HepG2 (cell line): ENCODE data around the gene BFAR. TPM values are rescaled to one million over a fixed set of nuclear protein-coding genes. Genes with fewer than 3 reads are reported as not detected.

Experiments
- ATAC-seq: fragments of 200-7000 bp; cut with Tn5 transposase; 3 replicates; pipeline ENCODE4 v1.9.1; 2020; ENCODE audit warnings: mild to moderate bottlenecking, moderate library complexity
- BruUV-seq: library from RNA; stranded (reverse); fragments of 400-500 nt; replicated peaks from 2 replicates; lab custom pipeline; 2021; lab: Mats Ljungman, UMichigan
- CTCF ChIA-PET: fragments of 300-600 bp; formaldehyde crosslinking; extraction: SDS; loops from one replicate; lab custom pipeline; 2021; ENCODE audit warnings: low total read pairs, inconsistent platforms, low intra/inter-chr PET ratio; lab: Yijun Ruan, JAX
- POLR2A ChIA-PET: fragments of 350-600 bp; sonication (Branson Sonifier 250); formaldehyde crosslinking; loops from one replicate; lab custom pipeline; 2020; ENCODE audit warnings: antibody characterized with exemption, inconsistent platforms; lab: Yijun Ruan, JAX
- DNase-seq: peaks from one replicate; pipeline ENCODE4 v3.0.0-alpha.2; 2015; ENCODE audit warnings: low spot score
- FAIRE-seq: peaks from 3 replicates; lab custom pipeline; 2011; peaks lifted over from hg19 to GRCh38; lab: Jason Lieb, UNC
- H2AFZ ChIP-seq: one replicate; pipeline ENCODE4 v1.6.1; 2011; ENCODE audit warnings: low read length, inconsistent platforms
- H3K27ac ChIP-seq: fragments of 300-600 bp; 3 replicates; pipeline ENCODE4 v1.8.0; 2011; ENCODE audit warnings: mixed run types, mild to moderate bottlenecking, mixed read lengths, low read length, inconsistent platforms; ENCODE audit not compliant: insufficient read depth; ENCODE audit errors: extremely low read length
- H3K27me3 ChIP-seq, 2 experiments: fragments of 200-600 bp in 1 of 2; 2 replicates in 1 of 2; 3 replicates in 1 of 2; pipeline versions ENCODE4 v1.6.0 to v1.8.0; 2011; ENCODE audit warnings: low read length in 2 of 2, mild to moderate bottlenecking in 2 of 2, moderate library complexity in 2 of 2, inconsistent platforms in 1 of 2; ENCODE audit not compliant: insufficient read depth in 2 of 2, control insufficient read depth in 1 of 2
- H3K36me3 ChIP-seq, 2 experiments: fragments of 200-600 bp in 1 of 2; replicated peaks in 1 of 2; 2 replicates in 1 of 2; 3 replicates in 1 of 2; pipeline versions ENCODE4 v1.5.1 to v1.8.0; 2011; ENCODE audit warnings: low read length in 2 of 2, inconsistent platforms in 1 of 2; ENCODE audit not compliant: insufficient read depth in 2 of 2, control insufficient read depth in 1 of 2
- H3K4me1 ChIP-seq: 2 replicates; pipeline ENCODE4 v1.5.1; 2012; ENCODE audit warnings: low read length, inconsistent platforms; ENCODE audit not compliant: insufficient read depth
- H3K4me2 ChIP-seq: 2 replicates; pipeline ENCODE4 v1.6.0; 2011; ENCODE audit warnings: low read depth, low read length, inconsistent platforms
- H3K4me3 ChIP-seq, 3 experiments: fragments of 200-600 bp in 1 of 3; sonication (generic), shearing (Covaris generic) in 1 of 3; replicated peaks in 1 of 3; 2 replicates each; pipeline ENCODE4 v1.5.1; 2011 to 2016; ENCODE audit warnings: low read length in 3 of 3, inconsistent platforms in 2 of 3, low read depth in 2 of 3, mild to moderate bottlenecking in 2 of 3, control low read depth in 1 of 3, mixed read lengths in 1 of 3; ENCODE audit not compliant: insufficient read depth in 1 of 3
- H3K79me2 ChIP-seq: one replicate; pipeline ENCODE4 v1.6.1; 2011; ENCODE audit warnings: low read length, inconsistent platforms; ENCODE audit not compliant: insufficient read depth
- H3K9ac ChIP-seq: 2 replicates; pipeline ENCODE4 v1.6.0; 2011; ENCODE audit warnings: mild to moderate bottlenecking, low read depth, low read length, inconsistent platforms; ENCODE audit not compliant: insufficient read depth
- H3K9me3 ChIP-seq: 2 replicates; pipeline ENCODE4 v1.5.1; 2012; ENCODE audit warnings: mild to moderate bottlenecking, low read length
- H4K20me1 ChIP-seq: 2 replicates; pipeline ENCODE4 v1.6.0; 2011; ENCODE audit warnings: inconsistent platforms, mild to moderate bottlenecking, low read length, moderate library complexity; ENCODE audit not compliant: insufficient read depth
- AGO1 ChIP-seq: fragments of 200-400 bp; formaldehyde crosslinking; IDR thresholded peaks from 2 replicates; pipeline ENCODE4 v1.6.1; 2017; ENCODE audit warnings: mild to moderate bottlenecking, low read depth, low read length, moderate library complexity; ENCODE audit not compliant: poor library complexity, severe bottlenecking
- CCAR2 ChIP-seq: fragments of 200-400 bp; formaldehyde crosslinking; optimal IDR thresholded peaks from 2 replicates; pipeline ENCODE3; 2018; ENCODE audit warnings: low read depth, mild to moderate bottlenecking, low read length, moderate library complexity
- HMG20B ChIP-seq: conservative IDR thresholded peaks from 2 replicates; pipeline ENCODE4 v1.6.1; 2016; ENCODE audit warnings: missing genetic modification reagents, missing compliant biosample characterization
- KDM3A ChIP-seq: IDR thresholded peaks from 2 replicates; pipeline ENCODE4 v1.6.1; 2018; ENCODE audit warnings: low read depth, missing compliant biosample characterization
- KLF9 ChIP-seq: IDR thresholded peaks from 2 replicates; pipeline ENCODE4 v1.6.1; 2016; ENCODE audit warnings: low read depth
- PAF1 ChIP-seq: IDR thresholded peaks from 2 replicates; pipeline ENCODE4 v1.6.1; 2016; ENCODE audit warnings: missing genetic modification reagents, missing compliant biosample characterization
- SCMH1 ChIP-seq: sonication (generic); formaldehyde crosslinking; IDR thresholded peaks from 2 replicates; pipeline ENCODE4 v1.9.0; 2021; ENCODE audit warnings: missing genetic modification reagents, mild to moderate bottlenecking, borderline replicate concordance
- TGIF2 ChIP-seq: IDR thresholded peaks from 2 replicates; pipeline ENCODE4 v1.6.1; 2016; ENCODE audit warnings: control low read depth, missing compliant biosample characterization
- TSC22D2 ChIP-seq: sonication (generic); formaldehyde crosslinking; IDR thresholded peaks from 2 replicates; pipeline ENCODE4 v1.5.1; 2020; ENCODE audit warnings: missing genetic modification reagents, mild to moderate bottlenecking, borderline replicate concordance
- XRCC5 ChIP-seq: fragments of 200-400 bp; formaldehyde crosslinking; optimal IDR thresholded peaks from 2 replicates; pipeline ENCODE3; 2017; ENCODE audit warnings: mild to moderate bottlenecking, low read length
- ZNF143 ChIP-seq: sonication (generic); formaldehyde crosslinking; IDR thresholded peaks from 2 replicates; pipeline ENCODE4 v1.4.0; 2020; ENCODE audit warnings: missing genetic modification reagents
- ZNF317 ChIP-seq: sonication (generic); formaldehyde crosslinking; IDR thresholded peaks from 2 replicates; pipeline ENCODE4 v1.5.0; 2020; ENCODE audit warnings: mild to moderate bottlenecking, missing genetic modification reagents
- ZNF543 ChIP-seq: sonication (generic); formaldehyde crosslinking; IDR thresholded peaks from 2 replicates; pipeline ENCODE4 v1.4.0; 2020; ENCODE audit warnings: mild to moderate bottlenecking, missing genetic modification reagents
- ZNF75D ChIP-seq: sonication (generic); formaldehyde crosslinking; IDR thresholded peaks from 2 replicates; pipeline ENCODE4 v1.8.1; 2023; ENCODE audit warnings: missing genetic modification reagents, mild to moderate bottlenecking, borderline replicate concordance
- ZSCAN29 ChIP-seq: sonication (generic); formaldehyde crosslinking; conservative IDR thresholded peaks from 2 replicates; pipeline ENCODE4 v1.4.0; 2020; ENCODE audit warnings: mild to moderate bottlenecking, missing genetic modification reagents
- ZSCAN30 ChIP-seq: sonication (generic); formaldehyde crosslinking; IDR thresholded peaks from 2 replicates; pipeline ENCODE4 v1.5.0; 2020; ENCODE audit warnings: mild to moderate bottlenecking, missing genetic modification reagents
- WGBS: methylation state at CpG from one replicate; pipeline ENCODE4 v1.1.6; 2017; ENCODE audit warnings: low lambda C conversion rate; 5-methylcytosine and 5-hydroxymethylcytosine counted together
- in situ Hi-C: cut with HindIII; loops from 2 replicates; pipeline ENCODE4 v1.10.0; 2017; ENCODE audit warnings: low pct_unique_long_range_greater_than_20kb; ENCODE audit not compliant: extremely low pct_ligation_motif_present
- intact Hi-C: fragments of 100-400 bp; cut with micrococcal nuclease; formaldehyde crosslinking; loops from one replicate; pipeline ENCODE4 v1.10.0; 2022; ENCODE audit not compliant: unreplicated experiment
- polyA plus RNA-seq, 8 experiments: library from polyadenylated mRNA; depleted of rRNA in 3 of 8; stranded (reverse) in 7 of 8; unstranded in 1 of 8; fragments of >200 nt; fragmentation: Illumina TruSeq in 4 of 8; extraction: Trizol in 4 of 8; gene quantifications; 2 replicates each; pipeline versions ENCODE4 v1.2.1 to v1.2.3, GENCODE V29; 2011 to 2016; ENCODE audit warnings: low read depth in 4 of 8, missing spikeins in 1 of 8, mixed read lengths in 1 of 8; ENCODE audit not compliant: insufficient read depth in 1 of 8
- total RNA-seq, 5 experiments: library from RNA; depleted of rRNA; stranded (reverse); fragments of >200 nt; fragmentation: Illumina TruSeq; extraction: Trizol; gene quantifications; 2 replicates each; pipeline ENCODE4 v1.2.3, GENCODE V29; 2016; ENCODE audit warnings: low read depth in 1 of 5
- TF ChIP-seq, protein P1 (sequence below): sonication (generic); formaldehyde crosslinking; IDR thresholded peaks from 2 replicates; pipeline ENCODE4 v1.4.0; 2020; ENCODE audit warnings: missing genetic modification reagents
- TF ChIP-seq, protein P2 (sequence below): sonication (generic); formaldehyde crosslinking; IDR thresholded peaks from 2 replicates; pipeline ENCODE4 v1.4.0; 2020; ENCODE audit warnings: missing genetic modification reagents
- TF ChIP-seq, protein P3 (sequence below): sonication (generic); formaldehyde crosslinking; IDR thresholded peaks from 2 replicates; pipeline ENCODE4 v1.8.1; 2023; ENCODE audit warnings: mild to moderate bottlenecking, missing genetic modification reagents

The BFAR gene
- total and polyA plus RNA-seq, 2 of the 13 experiments (the other 11 are each of a cell fraction or from before 2014, with no cell fraction given): 96.9 to 120 TPM

DNA sequence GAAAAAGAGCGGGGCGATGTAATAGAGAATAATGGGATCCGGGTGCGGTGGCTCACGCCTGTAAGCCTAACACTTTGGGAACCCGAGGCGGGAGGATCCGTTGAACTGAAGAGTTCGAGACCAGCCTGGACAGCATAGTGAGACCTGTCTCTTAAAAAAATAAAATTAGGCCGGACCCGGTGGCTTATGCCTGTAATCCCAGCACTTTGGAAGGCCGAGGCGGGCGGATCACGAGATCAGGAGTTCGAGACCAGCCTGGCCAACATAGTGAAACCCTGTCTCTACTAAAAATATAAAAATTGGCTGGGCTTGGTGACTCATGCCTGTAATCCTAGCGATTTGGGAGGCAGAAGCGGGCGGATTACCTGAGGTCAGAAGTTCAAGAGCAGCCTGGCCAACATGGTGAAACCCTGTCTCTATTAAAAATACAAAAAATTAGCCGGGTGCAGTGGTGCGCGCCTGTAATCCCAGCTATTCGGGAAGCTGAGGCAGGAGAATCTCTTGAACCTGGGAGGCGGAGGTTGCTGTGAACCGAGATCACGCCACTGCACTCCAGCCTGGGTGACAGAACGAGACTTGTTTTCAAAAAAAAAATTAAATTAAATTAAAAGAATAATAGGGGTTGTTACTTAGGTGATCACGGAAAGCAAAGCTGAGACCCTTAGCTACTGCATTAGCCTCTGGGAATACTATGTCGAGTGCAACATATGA, 2.0 kb upstream of the BFAR start (continued):
- TF ChIP-seq, protein P1, sequence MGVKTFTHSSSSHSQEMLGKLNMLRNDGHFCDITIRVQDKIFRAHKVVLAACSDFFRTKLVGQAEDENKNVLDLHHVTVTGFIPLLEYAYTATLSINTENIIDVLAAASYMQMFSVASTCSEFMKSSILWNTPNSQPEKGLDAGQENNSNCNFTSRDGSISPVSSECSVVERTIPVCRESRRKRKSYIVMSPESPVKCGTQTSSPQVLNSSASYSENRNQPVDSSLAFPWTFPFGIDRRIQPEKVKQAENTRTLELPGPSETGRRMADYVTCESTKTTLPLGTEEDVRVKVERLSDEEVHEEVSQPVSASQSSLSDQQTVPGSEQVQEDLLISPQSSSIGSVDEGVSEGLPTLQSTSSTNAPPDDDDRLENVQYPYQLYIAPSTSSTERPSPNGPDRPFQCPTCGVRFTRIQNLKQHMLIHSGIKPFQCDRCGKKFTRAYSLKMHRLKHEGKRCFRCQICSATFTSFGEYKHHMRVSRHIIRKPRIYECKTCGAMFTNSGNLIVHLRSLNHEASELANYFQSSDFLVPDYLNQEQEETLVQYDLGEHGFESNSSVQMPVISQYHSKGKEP (CRISPR knock-in tag): 0 out of 2 replicates have a peak, but pooled peaks have one; percentile 15
- peak; percentile 3 for TF ChIP-seq CCAR2
- 0 out of 2 replicates have a peak, but pooled peaks have one; percentile 1 for TF ChIP-seq TSC22D2 (CRISPR knock-in tag)
- TF ChIP-seq ZSCAN30 (CRISPR knock-in tag): 0 out of 2 replicates have a peak, but pooled peaks have one; percentile 48
- TF ChIP-seq, protein P2, sequence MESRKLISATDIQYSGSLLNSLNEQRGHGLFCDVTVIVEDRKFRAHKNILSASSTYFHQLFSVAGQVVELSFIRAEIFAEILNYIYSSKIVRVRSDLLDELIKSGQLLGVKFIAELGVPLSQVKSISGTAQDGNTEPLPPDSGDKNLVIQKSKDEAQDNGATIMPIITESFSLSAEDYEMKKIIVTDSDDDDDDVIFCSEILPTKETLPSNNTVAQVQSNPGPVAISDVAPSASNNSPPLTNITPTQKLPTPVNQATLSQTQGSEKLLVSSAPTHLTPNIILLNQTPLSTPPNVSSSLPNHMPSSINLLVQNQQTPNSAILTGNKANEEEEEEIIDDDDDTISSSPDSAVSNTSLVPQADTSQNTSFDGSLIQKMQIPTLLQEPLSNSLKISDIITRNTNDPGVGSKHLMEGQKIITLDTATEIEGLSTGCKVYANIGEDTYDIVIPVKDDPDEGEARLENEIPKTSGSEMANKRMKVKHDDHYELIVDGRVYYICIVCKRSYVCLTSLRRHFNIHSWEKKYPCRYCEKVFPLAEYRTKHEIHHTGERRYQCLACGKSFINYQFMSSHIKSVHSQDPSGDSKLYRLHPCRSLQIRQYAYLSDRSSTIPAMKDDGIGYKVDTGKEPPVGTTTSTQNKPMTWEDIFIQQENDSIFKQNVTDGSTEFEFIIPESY (CRISPR knock-in tag): peak; percentile 65
- TF ChIP-seq ZNF143: peak; percentile 2; the same call in 1 of the 2 replicates
- TF ChIP-seq HMG20B (CRISPR knock-in tag): 0 out of 2 replicates have a peak, but pooled peaks have one; percentile 35

DNA sequence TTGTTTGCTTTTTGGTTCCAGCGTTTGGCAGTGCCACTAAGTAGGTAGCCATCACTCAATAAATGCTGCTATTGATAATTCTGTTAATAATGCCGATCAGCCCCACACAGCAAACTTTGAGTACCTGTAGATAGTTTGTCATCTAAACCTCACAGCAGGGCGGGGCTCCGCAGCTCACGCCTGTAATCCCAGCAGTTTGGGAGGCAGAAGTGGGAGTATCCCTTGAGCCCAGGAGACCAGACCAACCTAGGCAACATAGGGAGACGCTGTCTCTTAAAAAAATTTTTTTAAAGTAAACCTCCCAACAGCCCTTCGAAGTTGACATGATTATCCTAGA, 1.6 kb downstream of the BFAR start:
- H3K9me3 ChIP-seq: no peaks in the 10 kb centered on the region
- H3K27me3 ChIP-seq: no peaks in the 10 kb centered on the region; a peak in 1 of 5 replicates
- H4K20me1 ChIP-seq: peaks cover 30% of the 10 kb centered on the region
- no peak for FAIRE-seq
- peak overlapping the region; percentile 83 for H3K4me2 ChIP-seq
- POLR2A ChIA-PET: interaction anchor here (0.6 to 1.7 kb wide), 13 partner anchors 8 to 1254 kb away, joined by 3 to 8 read pairs (median 4); partner anchors contain the start of genes CEP20 and ERCC4
- H3K4me1 ChIP-seq: peaks cover 58% of the 10 kb centered on the region
- no peak overlapping the region for H3K27ac ChIP-seq
- WGBS: 84% methylated on average over 7 of the region's 7 CpGs
- in situ Hi-C loops (no loop called here), intact Hi-C loops (loop anchor here (5.0 kb wide), 1 partner anchor 232 kb away; no protein-coding TSS in a partner anchor)
- peak overlapping the region; percentile 93; the same call in 1 of the 2 replicates for H3K9ac ChIP-seq
- H3K4me3 ChIP-seq: peak overlapping the region in 2 of 3 experiments; percentile 89 to 95; a peak in 4 of 6 replicates
- no peak overlapping the region for H2AFZ ChIP-seq
- no TSS peak for BruUV-seq
- H3K79me2 ChIP-seq: peaks cover 67% of the 10 kb centered on the region
- peaks cover 2 to 24% of the 10 kb centered on the region in 2 experiments for H3K36me3 ChIP-seq
- no peak for ATAC-seq
- CTCF ChIA-PET: no interaction called here
- no peak for DNase-seq
- no peak for TF ChIP-seq SCMH1 (CRISPR knock-in tag)
- peak; percentile 73; the same call in 1 of the 2 replicates for TF ChIP-seq ZNF317 (CRISPR knock-in tag)
- TF ChIP-seq PAF1 (CRISPR knock-in tag): no peak
- TF ChIP-seq AGO1: no peak
- no peak for TF ChIP-seq TGIF2 (CRISPR knock-in tag)
- peak; percentile 5; the same call in 1 of the 2 replicates for TF ChIP-seq KLF9 (CRISPR knock-in tag)
- TF ChIP-seq ZNF75D: no peak
- no peak for TF ChIP-seq XRCC5
- TF ChIP-seq ZSCAN29 (CRISPR knock-in tag): 0 out of 2 replicates have a peak, but pooled peaks have one; percentile 2
- TF ChIP-seq ZNF543: 0 out of 2 replicates have a peak, but pooled peaks have one; percentile 0
- TF ChIP-seq, protein P3, sequence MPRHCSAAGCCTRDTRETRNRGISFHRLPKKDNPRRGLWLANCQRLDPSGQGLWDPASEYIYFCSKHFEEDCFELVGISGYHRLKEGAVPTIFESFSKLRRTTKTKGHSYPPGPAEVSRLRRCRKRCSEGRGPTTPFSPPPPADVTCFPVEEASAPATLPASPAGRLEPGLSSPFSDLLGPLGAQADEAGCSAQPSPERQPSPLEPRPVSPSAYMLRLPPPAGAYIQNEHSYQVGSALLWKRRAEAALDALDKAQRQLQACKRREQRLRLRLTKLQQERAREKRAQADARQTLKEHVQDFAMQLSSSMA (CRISPR knock-in tag): 0 out of 2 replicates have a peak, but pooled peaks have one; percentile 15
- TF ChIP-seq KDM3A: 0 out of 2 replicates have a peak, but pooled peaks have one; percentile 9
